GM18519 (cell line): ENCODE data around the gene TARM1.
"Not testable (repeated sequence)": the region's sequence is repeated elsewhere in the genome, so short reads cannot be mapped to it uniquely, and the experiment has no call there.

Experiments
- ATAC-seq: cut with Tn5 transposase; IDR thresholded peaks from one replicate; pipeline ENCODE4 v1.9.1; 2021; ENCODE audit warnings: mild to moderate bottlenecking, moderate library complexity; ENCODE audit not compliant: unreplicated experiment, low FRiP score

The TARM1 gene

DNA sequence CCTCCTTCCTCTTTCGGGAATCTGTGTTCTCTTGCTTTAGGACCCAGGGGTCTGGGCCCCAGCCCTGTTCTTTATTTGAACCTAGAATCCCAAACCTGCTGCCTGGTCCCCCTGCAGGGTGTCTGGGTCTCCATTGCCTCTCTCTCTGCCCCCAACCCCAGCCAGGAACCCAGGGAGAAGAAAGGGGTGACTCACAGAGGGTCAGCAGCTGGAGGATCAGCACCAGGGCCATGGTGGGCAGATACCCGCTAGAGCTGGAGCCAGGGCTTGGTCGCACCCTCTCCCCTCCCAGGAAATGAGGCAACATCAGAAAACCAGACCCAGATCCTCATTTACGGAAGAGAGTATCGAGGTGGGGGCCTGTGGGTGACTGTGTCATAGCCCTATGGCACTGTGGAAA is 19.4 kb upstream of the TARM1 start, which contains the start of gene OSCAR:
Gene OSCAR, minus strand, starts transcription at position 243 of the 400 bp plus-strand sequence. Its CDS starts 11 bp downstream, at position 232.
- ATAC-seq, result no peak

DNA sequence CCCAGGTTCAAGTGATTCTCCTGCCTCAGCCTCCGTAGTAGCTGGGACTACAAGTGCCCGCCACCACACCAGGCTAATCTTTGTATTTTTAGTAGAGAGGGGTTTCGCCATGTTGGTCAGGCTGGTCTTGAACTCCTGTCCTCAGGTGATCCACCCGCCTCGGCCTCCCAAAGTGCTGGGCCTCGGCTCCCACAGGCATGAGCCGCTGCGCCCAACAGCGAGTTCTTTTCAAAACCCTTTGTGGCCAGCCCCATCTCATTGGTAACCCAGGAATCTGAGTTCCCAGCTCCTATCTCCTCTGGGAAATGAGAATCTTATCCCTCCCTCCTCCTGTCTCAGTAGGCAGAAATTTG is 18.7 kb upstream of the TARM1 start:
- not testable (repeated sequence) for ATAC-seq

GRCh38 chr19:54099190-54099902 is 18.2 kb upstream of the TARM1 start:
- no peak for ATAC-seq

- ATAC-seq, result no peak
Observed at GRCh38 chr19:54096617-54097106, 15.5 kb upstream of the TARM1 start.

DNA sequence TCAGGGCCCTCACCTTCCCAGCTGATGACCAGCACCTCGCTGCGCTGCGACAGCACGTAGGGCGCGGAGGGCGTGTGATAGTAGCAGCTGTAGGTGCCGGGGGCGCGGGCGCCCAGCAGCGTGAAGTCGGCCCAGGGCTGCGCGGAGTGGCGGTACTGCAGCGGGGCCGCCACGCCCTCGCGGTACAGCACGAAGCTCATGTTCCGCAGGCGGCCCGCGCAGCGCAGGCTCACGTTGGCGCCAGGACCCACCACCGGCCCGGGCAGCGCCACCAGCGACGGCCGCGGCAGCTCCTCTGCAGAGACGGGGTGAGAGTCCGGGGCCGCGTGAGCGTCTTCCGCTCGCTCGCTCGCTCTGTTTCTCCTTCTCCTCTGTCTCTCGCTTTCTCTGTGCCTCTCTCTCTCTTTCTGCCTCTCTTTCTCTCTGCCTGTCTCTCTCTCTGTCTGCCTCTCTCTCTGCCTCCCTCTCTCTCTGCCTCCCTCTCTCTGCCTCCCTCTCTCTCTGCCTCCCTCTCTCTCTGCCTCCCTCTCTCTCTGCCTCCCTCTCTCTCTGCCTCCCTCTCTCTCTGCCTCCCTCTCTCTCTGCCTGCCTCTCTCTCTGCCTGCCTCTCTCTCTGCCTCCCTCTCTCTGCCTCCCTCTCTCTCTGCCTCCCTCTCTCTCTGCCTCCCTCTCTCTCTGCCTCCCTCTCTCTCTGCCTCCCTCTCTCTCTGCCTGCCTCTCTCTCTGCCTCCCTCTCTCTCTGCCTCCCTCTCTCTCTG is 14.9 kb upstream of the TARM1 start:
- not testable (repeated sequence) for ATAC-seq

DNA sequence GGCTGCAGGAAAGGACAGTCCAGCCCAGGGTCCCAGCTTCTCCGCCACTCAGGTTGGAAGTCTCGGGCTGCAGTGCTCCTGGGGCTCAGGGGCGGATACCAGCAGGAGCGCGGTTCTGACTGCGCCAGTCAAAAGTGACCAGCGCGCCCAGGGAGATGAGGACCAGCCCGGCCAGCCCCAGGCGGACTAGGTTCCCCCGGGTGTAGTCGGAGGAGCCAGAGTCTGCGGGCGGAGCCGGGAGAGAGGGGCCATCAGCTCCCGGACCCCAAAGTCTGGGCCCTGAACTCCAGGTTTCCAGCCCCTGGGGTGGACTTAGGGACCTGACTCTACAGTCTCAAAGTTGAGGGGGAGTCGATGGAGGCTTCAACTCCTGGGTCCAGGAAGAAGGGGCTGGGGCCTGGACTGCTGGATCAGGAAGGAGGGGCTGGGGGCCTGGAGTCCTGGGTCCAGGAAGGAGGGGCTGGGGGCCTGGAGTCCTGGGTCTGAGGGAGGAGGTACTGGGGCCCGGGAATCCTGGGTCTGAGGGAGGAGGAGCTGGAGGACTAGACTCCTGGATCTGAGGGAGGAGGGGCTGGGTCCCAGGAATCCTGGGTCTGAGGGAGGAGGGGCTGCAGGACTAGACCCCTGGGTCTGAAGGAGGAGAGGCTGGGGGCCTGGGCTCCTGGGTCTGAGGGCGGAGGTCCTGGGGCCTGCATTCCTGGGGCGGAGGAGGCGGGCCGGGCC is 14.1 kb upstream of the TARM1 start:
- no peak for ATAC-seq

DNA sequence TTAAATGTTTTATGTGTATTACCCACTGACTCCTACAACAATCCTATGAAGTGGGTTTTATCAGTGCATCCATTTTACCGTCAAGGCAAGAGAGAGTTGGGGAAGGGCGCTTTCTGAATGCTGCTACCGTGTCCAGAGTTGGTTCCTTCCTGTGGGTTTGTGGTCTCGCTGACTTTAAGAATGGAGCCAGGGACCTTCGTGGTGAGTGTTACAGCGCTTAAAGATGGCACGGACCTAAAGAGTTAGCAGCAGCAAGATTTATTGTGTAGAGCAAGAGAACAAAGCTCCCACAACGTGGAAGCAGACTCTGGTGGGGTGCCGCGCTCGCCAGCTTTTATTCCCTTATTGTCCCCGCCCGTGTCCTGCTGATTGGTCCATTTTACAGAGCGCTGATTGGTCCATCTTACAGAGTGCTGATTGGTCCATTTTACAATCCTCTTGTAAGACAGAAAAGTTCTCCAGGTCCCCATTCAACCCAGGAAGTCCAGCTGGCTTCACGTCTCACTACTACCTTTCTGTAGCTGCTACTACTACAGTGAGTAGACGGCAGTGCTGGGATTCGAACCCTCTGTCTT is 13.3 kb upstream of the TARM1 start:
- ATAC-seq, result no peak

- no peak for ATAC-seq
Observed at GRCh38 chr19:54084410-54084809, 3.2 kb upstream of the TARM1 start.

- ATAC-seq, result no peak
Observed at GRCh38 chr19:54077334-54077733, 3.8 kb downstream of the TARM1 start.

GRCh38 chr19:54074851-54075250 is 6.3 kb downstream of the TARM1 start:
- no peak for ATAC-seq

GRCh38 chr19:54073829-54074228 is 7.3 kb downstream of the TARM1 start:
- ATAC-seq, result no peak

GRCh38 chr19:54069470-54069869 is 11.7 kb downstream of the TARM1 start:
- ATAC-seq, result no peak

DNA sequence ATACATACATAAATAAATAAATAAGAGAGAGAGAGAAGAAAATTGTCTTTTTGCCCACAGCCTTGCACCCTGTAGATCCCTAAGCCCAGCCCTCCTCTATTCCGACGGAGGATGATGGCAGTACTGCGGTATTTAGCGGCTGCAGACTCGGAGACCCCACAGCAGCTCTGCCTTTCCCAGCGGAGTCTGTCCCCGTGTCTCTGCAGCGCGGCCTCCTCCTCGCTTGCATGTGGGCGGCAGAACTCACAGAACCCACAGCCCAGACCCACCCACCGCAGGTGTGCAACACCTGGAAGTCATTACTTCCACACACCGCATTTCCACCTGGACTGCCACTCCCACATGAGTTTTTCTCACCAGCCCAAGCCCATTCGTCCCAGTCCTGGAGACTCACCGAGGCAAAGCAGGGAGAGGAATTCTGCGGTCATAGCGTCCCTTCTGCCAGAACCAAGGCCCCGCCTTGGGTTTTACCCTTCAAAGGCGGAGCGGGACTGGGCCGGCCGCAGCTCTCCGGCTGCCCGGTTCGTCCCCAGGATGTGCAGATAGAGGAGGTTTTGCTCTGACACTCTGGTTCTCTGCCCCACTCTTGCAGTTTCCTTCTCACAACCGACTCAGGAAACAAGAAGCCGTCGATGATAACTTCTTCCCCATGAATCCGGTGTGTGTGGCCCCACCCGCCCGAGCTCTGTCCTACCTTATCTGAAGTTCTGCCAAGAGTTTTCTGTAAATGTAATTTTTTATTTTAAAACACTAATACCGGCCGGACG is 17.6 kb downstream of the TARM1 start, which contains the start of gene VSTM1:
Gene VSTM1, minus strand, starts transcription at position 548 of the 767 bp plus-strand sequence. Its CDS starts 120 bp downstream, at position 428.
- ATAC-seq, result no peak

GRCh38 chr19:54062643-54063042 is 18.5 kb downstream of the TARM1 start:
- no peak for ATAC-seq

- no peak for ATAC-seq
Observed at GRCh38 chr19:54047616-54048015, 33.5 kb downstream of the TARM1 start.

DNA sequence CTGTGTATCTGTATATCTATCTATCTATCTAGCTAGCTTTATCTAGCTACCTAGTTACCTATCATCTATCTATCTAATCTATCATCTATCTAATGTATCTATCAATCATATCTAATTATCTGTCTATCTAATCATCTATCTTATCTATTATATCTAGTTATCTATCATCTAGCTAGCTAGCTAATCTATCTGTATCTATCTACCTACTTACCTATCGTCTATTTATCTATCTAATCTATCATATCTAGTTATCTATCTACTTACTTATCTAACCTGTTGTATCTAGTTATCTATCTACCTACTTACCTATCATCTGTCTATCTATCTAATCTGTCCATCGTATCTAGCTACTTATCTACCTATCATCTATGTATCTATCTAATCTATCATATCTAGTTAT is 35.4 kb downstream of the TARM1 start:
- ATAC-seq, result no peak

GRCh38 chr19:54042989-54043388 is 38.2 kb downstream of the TARM1 start:
- ATAC-seq, result no peak

GRCh38 chr19:54041969-54042606 is 39.1 kb downstream of the TARM1 start:
- ATAC-seq, result no peak

GRCh38 chr19:54040003-54040402 is 41.2 kb downstream of the TARM1 start:
- no peak for ATAC-seq
